ENCODE data around the gene NAA60. TPM values are rescaled to one million over a fixed set of nuclear protein-coding genes. Genes with fewer than 3 reads are reported as not detected.

NAA60 gene
- total and polyA plus RNA-seq, 9 of the 15 experiments (the other 6 are each of a cell fraction or from before 2014, with no cell fraction given), result 2.1 to 49.4 (median 10.3) TPM

- TF ChIP-seq SNAPC5 (CRISPR knock-in tag; IDR thresholded peaks at IDR 0.05) (no peak), NEUROD1 (IDR thresholded peaks at IDR 0.05; ENCODE audit: borderline replicate concordance, low read depth, low read length, partially characterized antibody) (peak; percentile 27), ZC3H11A (IDR thresholded peaks at IDR 0.05; ENCODE audit: low read depth, low read length) (no peak), TRIM24 (IDR thresholded peaks at IDR 0.05) (no peak), NR2C2 (CRISPR knock-in tag; IDR thresholded peaks at IDR 0.05) (no peak), NR2C2 (tag; IDR thresholded peaks at IDR 0.05) (peak; percentile 90), NFE2 (IDR thresholded peaks at IDR 0.05; ENCODE audit: low read depth) (no peak), ZC3H4 (CRISPR knock-in tag; IDR thresholded peaks at IDR 0.05; ENCODE audit: borderline replicate concordance) (0 out of 2 replicates have a peak, but pooled peaks have one; percentile 66), ZNF583 (CRISPR knock-in tag; IDR thresholded peaks at IDR 0.05) (no peak), CCAR2 (IDR thresholded peaks at IDR 0.05; ENCODE audit: low read depth, low read length) (no peak), CBFA2T2 (conservative IDR thresholded peaks at IDR 0.05) (peak; percentile 16; the same call in 1 of the 2 replicates), ZNF124 (CRISPR knock-in tag; IDR thresholded peaks at IDR 0.05) (no peak), SMARCA4 (IDR thresholded peaks at IDR 0.05) (no peak), ZNF224 (CRISPR knock-in tag; IDR thresholded peaks at IDR 0.05) (no peak), ERF (CRISPR knock-in tag; IDR thresholded peaks at IDR 0.05) (peak; percentile 78; the same call in 1 of the 2 replicates), CREB1 (IDR thresholded peaks at IDR 0.05) (no peak), CREB1 (CRISPR knock-in tag; IDR thresholded peaks at IDR 0.05) (0 out of 2 replicates have a peak, but pooled peaks have one; percentile 35), GTF2A2 (tag; IDR thresholded peaks at IDR 0.05) (no peak), BCL6 (CRISPR knock-in tag; IDR thresholded peaks at IDR 0.05) (no peak), MTA3 (IDR thresholded peaks at IDR 0.05; ENCODE audit: borderline replicate concordance) (peak; percentile 71; the same call in 1 of the 2 replicates), ZNF408 (CRISPR knock-in tag; IDR thresholded peaks at IDR 0.05; ENCODE audit: low read depth) (no peak), ELK3 (CRISPR knock-in tag; IDR thresholded peaks at IDR 0.05) (no peak), XRCC4 (IDR thresholded peaks at IDR 0.05; ENCODE audit: extremely low read depth, insufficient read depth, insufficient read length) (no peak), ZSCAN29 (IDR thresholded peaks at IDR 0.05) (no peak), GABPB2 (CRISPR knock-in tag; conservative IDR thresholded peaks at IDR 0.05) (no peak)
- TF ChIP-seq, protein P1, sequence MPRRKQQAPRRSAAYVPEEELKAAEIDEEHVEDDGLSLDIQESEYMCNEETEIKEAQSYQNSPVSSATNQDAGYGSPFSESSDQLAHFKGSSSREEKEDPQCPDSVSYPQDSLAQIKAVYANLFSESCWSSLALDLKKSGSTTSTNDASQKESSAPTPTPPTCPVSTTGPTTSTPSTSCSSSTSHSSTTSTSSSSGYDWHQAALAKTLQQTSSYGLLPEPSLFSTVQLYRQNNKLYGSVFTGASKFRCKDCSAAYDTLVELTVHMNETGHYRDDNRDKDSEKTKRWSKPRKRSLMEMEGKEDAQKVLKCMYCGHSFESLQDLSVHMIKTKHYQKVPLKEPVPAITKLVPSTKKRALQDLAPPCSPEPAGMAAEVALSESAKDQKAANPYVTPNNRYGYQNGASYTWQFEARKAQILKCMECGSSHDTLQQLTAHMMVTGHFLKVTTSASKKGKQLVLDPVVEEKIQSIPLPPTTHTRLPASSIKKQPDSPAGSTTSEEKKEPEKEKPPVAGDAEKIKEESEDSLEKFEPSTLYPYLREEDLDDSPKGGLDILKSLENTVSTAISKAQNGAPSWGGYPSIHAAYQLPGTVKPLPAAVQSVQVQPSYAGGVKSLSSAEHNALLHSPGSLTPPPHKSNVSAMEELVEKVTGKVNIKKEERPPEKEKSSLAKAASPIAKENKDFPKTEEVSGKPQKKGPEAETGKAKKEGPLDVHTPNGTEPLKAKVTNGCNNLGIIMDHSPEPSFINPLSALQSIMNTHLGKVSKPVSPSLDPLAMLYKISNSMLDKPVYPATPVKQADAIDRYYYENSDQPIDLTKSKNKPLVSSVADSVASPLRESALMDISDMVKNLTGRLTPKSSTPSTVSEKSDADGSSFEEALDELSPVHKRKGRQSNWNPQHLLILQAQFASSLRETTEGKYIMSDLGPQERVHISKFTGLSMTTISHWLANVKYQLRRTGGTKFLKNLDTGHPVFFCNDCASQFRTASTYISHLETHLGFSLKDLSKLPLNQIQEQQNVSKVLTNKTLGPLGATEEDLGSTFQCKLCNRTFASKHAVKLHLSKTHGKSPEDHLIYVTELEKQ (CRISPR knock-in tag; IDR thresholded peaks at IDR 0.05), result no peak
These were observed 14.2 kb downstream of the NAA60 start (continued) for GRCh38 chr16:3457434-3458252.
